ENCODE results near the gene TCN2.

- TF ChIP-seq OSR1 (CRISPR knock-in tag; IDR thresholded peaks at IDR 0.05), result no peak
- no peak for TF ChIP-seq ZFP30 (CRISPR knock-in tag; IDR thresholded peaks at IDR 0.05)
- TF ChIP-seq CREB5 (CRISPR knock-in tag; IDR thresholded peaks at IDR 0.05; ENCODE audit: low read depth), result no peak
- TF ChIP-seq PATZ1 (CRISPR knock-in tag; IDR thresholded peaks at IDR 0.05; ENCODE audit: borderline replicate concordance), result no peak
Measured at GRCh38 chr22:30665786-30666185, 58.8 kb downstream of the TCN2 start.
